Activated naive CD8-positive, alpha-beta T cell treated with anti-CD3 and anti-CD28 coated beads, Interleukin-2, amount 10 ng/mL, durations not matched to agents 7 days and 5 days (primary cell): ENCODE data around the gene BLOC1S4. TPM values are rescaled to one million over a fixed set of nuclear protein-coding genes. Genes with fewer than 3 reads are reported as not detected.
A peak's percentile ranks its signal among the peaks of the same experiment; 100 is the strongest.

Experiments
- ATAC-seq: fragments of 150-1000 bp; cut with Tn5 transposase; one replicate; pipeline ENCODE4 v1.10.0; 2021; ENCODE audit warnings: low read depth, moderate library complexity
- POLR2A ChIA-PET: fragments of 350-600 bp; sonication (Branson Sonifier 250); formaldehyde crosslinking; loops from one replicate; lab custom pipeline; 2021; ENCODE audit warnings: antibody characterized with exemption; lab: Charles Lee
- DNase-seq: peaks from one replicate; pipeline ENCODE4 v3.0.0; 2021
- H3K27ac Mint-ChIP-seq: one replicate; pipeline ENCODE4 v1.8.0; 2022; ENCODE audit warnings: mild to moderate bottlenecking, mixed read lengths
- H3K27me3 Mint-ChIP-seq: one replicate; pipeline ENCODE4 v1.8.0; 2022; ENCODE audit warnings: mild to moderate bottlenecking, moderate library complexity, mixed read lengths
- H3K36me3 Mint-ChIP-seq: one replicate; pipeline ENCODE4 v1.8.0; 2021; ENCODE audit warnings: mild to moderate bottlenecking, mixed read lengths
- H3K4me1 Mint-ChIP-seq: one replicate; pipeline ENCODE4 v1.8.0; 2021; ENCODE audit warnings: mixed read lengths
- H3K4me3 Mint-ChIP-seq: one replicate; pipeline ENCODE4 v1.8.0; 2022; ENCODE audit warnings: mild to moderate bottlenecking, moderate library complexity, mixed read lengths
- H3K9me3 Mint-ChIP-seq: one replicate; pipeline ENCODE4 v1.8.0; 2021; ENCODE audit warnings: mixed read lengths
- total RNA-seq, 2 experiments: library from RNA; stranded (reverse); gene quantifications; one replicate each; pipeline ENCODE4 v1.2.3, GENCODE V29; 2021

BLOC1S4 gene
- total RNA-seq, 2 experiments from 2014 or later, result 23.9 to 24.3 TPM

- POLR2A ChIA-PET, result interaction anchor here (0.6 to 11.7 kb wide), 10 partner anchors 8 to 135 kb away, joined by 3 to 124 read pairs (median 8); partner anchors contain the start of genes MAN2B2 and MRFAP1
- peak; percentile 95 for DNase-seq
- Mint-ChIP-seq H3K9me3 (peaks cover 10% of the 10 kb centered on the region), H3K27me3 (peaks cover 4% of the 10 kb centered on the region), H3K36me3 (peaks cover 40% of the 10 kb centered on the region), H3K4me3 (peak within 1 kb of the TSS; percentile 97), H3K27ac (peak within 1 kb of the TSS; percentile 99), H3K4me1 (peaks cover 48% of the 10 kb centered on the region)
- ATAC-seq, result peak; percentile 76
Observed at GRCh38 chr4:6709230-6710114, 6.5 kb upstream of the BLOC1S4 start, which contains the start of gene MRFAP1L1. MRFAP1L1 (minus strand) TSS chr4:6709865; CDS start chr4:6709629, 236 bp downstream.

GRCh38 chr4:6710282-6710681 is 5.7 kb upstream of the BLOC1S4 start:
- Mint-ChIP-seq H3K27ac (peak overlapping the region; percentile 99), H3K9me3 (peaks cover 10% of the 10 kb centered on the region), H3K4me3 (peak overlapping the region; percentile 97), H3K27me3 (peaks cover 4% of the 10 kb centered on the region), H3K36me3 (peaks cover 33% of the 10 kb centered on the region), H3K4me1 (peaks cover 43% of the 10 kb centered on the region)
- DNase-seq, result no peak
- no peak for ATAC-seq
- POLR2A ChIA-PET, result interaction anchor here (1.4 to 11.7 kb wide), 8 partner anchors 10 to 136 kb away, joined by 3 to 124 read pairs (median 15); partner anchors contain the start of genes MAN2B2 and MRFAP1

GRCh38 chr4:6710996-6711395 is 5.0 kb upstream of the BLOC1S4 start:
- DNase-seq (no peak), ATAC-seq (no peak)
- no peak overlapping the region for H3K27ac Mint-ChIP-seq
- peak overlapping the region; percentile 21 for H3K4me3 Mint-ChIP-seq
- H3K4me1 Mint-ChIP-seq, result peaks cover 39% of the 10 kb centered on the region
- peaks cover 4% of the 10 kb centered on the region for H3K27me3 Mint-ChIP-seq
- POLR2A ChIA-PET, result interaction anchor here (1.4 to 11.7 kb wide), 2 partner anchors 20 to 37 kb away, joined by 3 to 124 read pairs; a partner anchor contains a TSS
- peaks cover 28% of the 10 kb centered on the region for H3K36me3 Mint-ChIP-seq
- H3K9me3 Mint-ChIP-seq, result peaks cover 10% of the 10 kb centered on the region

- H3K4me3 Mint-ChIP-seq, result peak overlapping the region; percentile 19
- H3K36me3 Mint-ChIP-seq, result peaks cover 7% of the 10 kb centered on the region
- peaks cover 4% of the 10 kb centered on the region for H3K27me3 Mint-ChIP-seq
- H3K4me1 Mint-ChIP-seq, result peaks cover 32% of the 10 kb centered on the region
- peaks cover 10% of the 10 kb centered on the region for H3K9me3 Mint-ChIP-seq
- DNase-seq, result no peak
- ATAC-seq, result no peak
- no peak overlapping the region for H3K27ac Mint-ChIP-seq
- POLR2A ChIA-PET, result interaction anchor here (1.0 to 3.4 kb wide), 4 partner anchors 19 to 74 kb away, joined by 4 to 60 read pairs (median 12); partner anchors contain the start of genes KIAA0232 and MRFAP1
Observed at GRCh38 chr4:6714954-6715353, 1.0 kb upstream of the BLOC1S4 start.

GRCh38 chr4:6715704-6716017 is 313 bp upstream of the BLOC1S4 start:
- peaks cover 7% of the 10 kb centered on the region for H3K36me3 Mint-ChIP-seq
- peak overlapping the region; percentile 95 for H3K27ac Mint-ChIP-seq
- peaks cover 30% of the 10 kb centered on the region for H3K4me1 Mint-ChIP-seq
- no peak for ATAC-seq
- H3K4me3 Mint-ChIP-seq, result peak overlapping the region; percentile 86
- peaks cover 3% of the 10 kb centered on the region for H3K27me3 Mint-ChIP-seq
- DNase-seq, result no peak
- peaks cover 9% of the 10 kb centered on the region for H3K9me3 Mint-ChIP-seq
- POLR2A ChIA-PET, result interaction anchor here (1.0 to 3.5 kb wide), 11 partner anchors 9 to 352 kb away, joined by 3 to 60 read pairs (median 9); partner anchors contain the start of genes GRPEL1, KIAA0232, MRFAP1 and TBC1D14

- H3K4me3 Mint-ChIP-seq, result peak overlapping the region; percentile 90
Observed at GRCh38 chr4:6716958-6717655, 1.1 kb downstream of the BLOC1S4 start.

GRCh38 chr4:6718932-6719610 is 3.1 kb downstream of the BLOC1S4 start:
- Mint-ChIP-seq H3K4me1 (peaks cover 22% of the 10 kb centered on the region), H3K4me3 (peak overlapping the region; percentile 29), H3K36me3 (peaks cover 3% of the 10 kb centered on the region), H3K27ac (peak overlapping the region; percentile 58), H3K9me3 (no peaks in the 10 kb centered on the region), H3K27me3 (peaks cover 2% of the 10 kb centered on the region)
- DNase-seq (no peak), ATAC-seq (no peak)
- POLR2A ChIA-PET, result interaction anchor here (1.4 to 2.2 kb wide), 5 partner anchors 44 to 352 kb away, joined by 3 to 11 read pairs (median 6); partner anchors contain the start of gene MRFAP1

More at GRCh38 chr4:6716958-6717655, 1.1 kb downstream of the BLOC1S4 start:
- DNase-seq (no peak), ATAC-seq (no peak)
- Mint-ChIP-seq H3K4me1 (peaks cover 22% of the 10 kb centered on the region), H3K36me3 (peaks cover 3% of the 10 kb centered on the region), H3K27me3 (peaks cover 2% of the 10 kb centered on the region), H3K27ac (peak overlapping the region; percentile 86), H3K9me3 (peaks cover 4% of the 10 kb centered on the region)
- POLR2A ChIA-PET, result interaction anchor here (0.7 to 3.5 kb wide), 11 partner anchors 8 to 351 kb away, joined by 3 to 60 read pairs (median 9); partner anchors contain the start of genes GRPEL1, KIAA0232, MAN2B2 and MRFAP1

GRCh38 chr4:6719611-6720179 is 3.7 kb downstream of the BLOC1S4 start:
- Mint-ChIP-seq H3K4me1 (peaks cover 22% of the 10 kb centered on the region), H3K36me3 (peaks cover 3% of the 10 kb centered on the region), H3K27me3 (peaks cover 2% of the 10 kb centered on the region), H3K4me3 (no peak overlapping the region), H3K9me3 (no peaks in the 10 kb centered on the region), H3K27ac (no peak overlapping the region)
- POLR2A ChIA-PET, result interaction anchor here (0.7 to 2.2 kb wide), 6 partner anchors 45 to 352 kb away, joined by 3 to 11 read pairs (median 6); partner anchors contain the start of gene MRFAP1
- ATAC-seq (no peak), DNase-seq (no peak)

GRCh38 chr4:6720202-6720699 is 4.3 kb downstream of the BLOC1S4 start:
- Mint-ChIP-seq H3K4me3 (peak overlapping the region; percentile 66), H3K9me3 (no peaks in the 10 kb centered on the region), H3K27ac (no peak overlapping the region), H3K27me3 (peaks cover 2% of the 10 kb centered on the region), H3K36me3 (peaks cover 3% of the 10 kb centered on the region), H3K4me1 (peaks cover 21% of the 10 kb centered on the region)
- DNase-seq, result peak; percentile 92
- POLR2A ChIA-PET, result interaction anchor here (0.7 to 2.2 kb wide), 6 partner anchors 45 to 351 kb away, joined by 3 to 11 read pairs (median 6); partner anchors contain the start of gene MRFAP1
- peak; percentile 19 for ATAC-seq

- DNase-seq (no peak), ATAC-seq (no peak)
- Mint-ChIP-seq H3K27ac (peak overlapping the region; percentile 58), H3K36me3 (peaks cover 3% of the 10 kb centered on the region), H3K27me3 (peaks cover 2% of the 10 kb centered on the region), H3K4me3 (no peak overlapping the region), H3K9me3 (no peaks in the 10 kb centered on the region), H3K4me1 (peaks cover 19% of the 10 kb centered on the region)
- POLR2A ChIA-PET, result interaction anchor here (2.2 kb wide), 1 partner anchor 46 kb away, joined by 10 read pairs; no protein-coding TSS in a partner anchor
Observed at GRCh38 chr4:6721121-6721520, 5.1 kb downstream of the BLOC1S4 start.

- DNase-seq (no peak), ATAC-seq (no peak)
- Mint-ChIP-seq H3K27ac (no peak overlapping the region), H3K4me1 (peaks cover 15% of the 10 kb centered on the region), H3K9me3 (no peaks in the 10 kb centered on the region), H3K36me3 (peaks cover 3% of the 10 kb centered on the region), H3K4me3 (no peak overlapping the region), H3K27me3 (peaks cover 2% of the 10 kb centered on the region)
- POLR2A ChIA-PET, result no interaction called here
Observed at GRCh38 chr4:6722891-6723290, 6.9 kb downstream of the BLOC1S4 start.

GRCh38 chr4:6723851-6724250 is 7.9 kb downstream of the BLOC1S4 start:
- Mint-ChIP-seq H3K36me3 (peaks cover 2% of the 10 kb centered on the region), H3K27ac (no peak overlapping the region), H3K4me3 (no peak overlapping the region), H3K4me1 (peaks cover 12% of the 10 kb centered on the region), H3K9me3 (no peaks in the 10 kb centered on the region), H3K27me3 (peaks cover 2% of the 10 kb centered on the region)
- ATAC-seq, result no peak
- DNase-seq, result no peak
- POLR2A ChIA-PET, result no interaction called here
